ENCODE results near the gene PAPLN.

- TF ChIP-seq CTCF (IDR thresholded peaks at IDR 0.05) (no peak), POLR2A (IDR thresholded peaks at IDR 0.05) (no peak)
Measured at GRCh38 chr14:73260574-73260973, 23.3 kb downstream of the PAPLN start.
